Activated CD8-positive, alpha-beta T cell treated with anti-CD3 and anti-CD28 coated beads, Interleukin-2, amount 10 ng/mL, durations not matched to agents 7 days and 5 days (primary cell): ENCODE results near the gene C6orf58. TPM values are rescaled to one million over a fixed set of nuclear protein-coding genes. Genes with fewer than 3 reads are reported as not detected.
"Not testable (repeated sequence)": the region's sequence is repeated elsewhere in the genome, so short reads cannot be mapped to it uniquely, and the experiment has no call there.

Source experiments
- ATAC-seq: fragments of 150-1000 bp; cut with Tn5 transposase; one replicate; pipeline ENCODE4 v1.10.0; 2021; ENCODE audit warnings: moderate library complexity
- CTCF ChIA-PET: fragments of 350-600 bp; sonication (Branson Sonifier 250); formaldehyde crosslinking; loops from one replicate; lab custom pipeline; 2021; ENCODE audit warnings: antibody characterized with exemption; lab: Charles Lee
- POLR2A ChIA-PET: fragments of 350-600 bp; sonication (Branson Sonifier 250); formaldehyde crosslinking; loops from one replicate; lab custom pipeline; 2021; ENCODE audit warnings: antibody characterized with exemption; lab: Charles Lee
- DNase-seq: peaks from one replicate; pipeline ENCODE4 v3.0.0-alpha.2; 2020
- H3K27ac Mint-ChIP-seq: one replicate; pipeline ENCODE4 v1.8.0; 2021; ENCODE audit warnings: mild to moderate bottlenecking, mixed read lengths
- H3K27me3 Mint-ChIP-seq: one replicate; pipeline ENCODE4 v1.8.0; 2021; ENCODE audit warnings: low read depth, mixed read lengths
- H3K36me3 Mint-ChIP-seq: one replicate; pipeline ENCODE4 v1.8.0; 2021; ENCODE audit warnings: low read depth, mixed read lengths
- H3K4me1 Mint-ChIP-seq: one replicate; pipeline ENCODE4 v1.8.0; 2021; ENCODE audit warnings: low read depth, mixed read lengths
- H3K4me3 Mint-ChIP-seq: one replicate; pipeline ENCODE4 v1.8.0; 2021; ENCODE audit warnings: mild to moderate bottlenecking, mixed read lengths
- H3K9me3 Mint-ChIP-seq: one replicate; pipeline ENCODE4 v1.8.0; 2022; ENCODE audit warnings: mixed read lengths; ENCODE audit not compliant: insufficient read depth
- total RNA-seq, 2 experiments: library from RNA; stranded (reverse); gene quantifications; one replicate each; pipeline ENCODE4 v1.2.3, GENCODE V29; 2021

The C6orf58 gene
- total RNA-seq, 2 experiments from 2014 or later: not detected

GRCh38 chr6:127592964-127593363 is 16.0 kb downstream of the C6orf58 start:
- H3K36me3 Mint-ChIP-seq: no peaks in the 10 kb centered on the region
- no peak overlapping the region for H3K4me3 Mint-ChIP-seq
- ChIA-PET POLR2A (interaction anchor here (0.6 to 1.0 kb wide), 2 partner anchors 8 to 108 kb away, joined by 3 read pairs; no protein-coding TSS in a partner anchor), CTCF (no interaction called here)
- no peak overlapping the region for H3K27ac Mint-ChIP-seq
- no peaks in the 10 kb centered on the region for H3K4me1 Mint-ChIP-seq
- peaks cover 9% of the 10 kb centered on the region for H3K27me3 Mint-ChIP-seq
- H3K9me3 Mint-ChIP-seq: no peaks in the 10 kb centered on the region
- no peak for DNase-seq
- no peak for ATAC-seq

GRCh38 chr6:127593456-127593855 is 16.5 kb downstream of the C6orf58 start:
- not testable (repeated sequence) for ATAC-seq

GRCh38 chr6:127606131-127606562 is 29.2 kb downstream of the C6orf58 start:
- ATAC-seq (peak; percentile 15), DNase-seq (no peak)
- POLR2A ChIA-PET: interaction anchor here (0.5 kb wide), 1 partner anchor 125 kb away, joined by 3 read pairs; no protein-coding TSS in a partner anchor
- Mint-ChIP-seq H3K27ac (no peak overlapping the region), H3K36me3 (no peaks in the 10 kb centered on the region), H3K4me1 (no peaks in the 10 kb centered on the region), H3K9me3 (no peaks in the 10 kb centered on the region), H3K4me3 (no peak overlapping the region), H3K27me3 (peaks cover 11% of the 10 kb centered on the region)
- CTCF ChIA-PET: interaction anchor here (0.9 to 1.1 kb wide), 2 partner anchors 20 to 1755 kb away, joined by 3 to 4 read pairs; no protein-coding TSS in a partner anchor

More at GRCh38 chr6:127593456-127593855, 16.5 kb downstream of the C6orf58 start:
- H3K4me1 Mint-ChIP-seq, H3K27ac Mint-ChIP-seq, H3K4me3 Mint-ChIP-seq, H3K9me3 Mint-ChIP-seq, H3K36me3 Mint-ChIP-seq, CTCF ChIA-PET, H3K27me3 Mint-ChIP-seq, DNase-seq: not testable (repeated sequence)
- POLR2A ChIA-PET: interaction anchor here (1.0 kb wide), 1 partner anchor 109 kb away, joined by 3 read pairs; no protein-coding TSS in a partner anchor

GRCh38 chr6:127608554-127609270 is 31.7 kb downstream of the C6orf58 start:
- CTCF ChIA-PET: interaction anchor here (1.1 kb wide), 1 partner anchor 33 kb away, joined by 4 read pairs; no protein-coding TSS in a partner anchor

GRCh38 chr6:127618729-127619128 is 41.8 kb downstream of the C6orf58 start:
- H3K4me3 Mint-ChIP-seq: no peak overlapping the region
- CTCF ChIA-PET: interaction anchor here (1.0 kb wide), 1 partner anchor 102 kb away, joined by 3 read pairs; no protein-coding TSS in a partner anchor
- H3K36me3 Mint-ChIP-seq: no peaks in the 10 kb centered on the region
- DNase-seq (no peak), ATAC-seq (no peak)
- POLR2A ChIA-PET: no interaction called here
- no peaks in the 10 kb centered on the region for H3K4me1 Mint-ChIP-seq
- no peaks in the 10 kb centered on the region for H3K27me3 Mint-ChIP-seq
- H3K9me3 Mint-ChIP-seq: no peaks in the 10 kb centered on the region
- no peak overlapping the region for H3K27ac Mint-ChIP-seq

More at GRCh38 chr6:127608554-127609270, 31.7 kb downstream of the C6orf58 start:
- H3K27me3 Mint-ChIP-seq: peaks cover under 1% of the 10 kb centered on the region
- no peaks in the 10 kb centered on the region for H3K36me3 Mint-ChIP-seq
- no peaks in the 10 kb centered on the region for H3K4me1 Mint-ChIP-seq
- ATAC-seq: no peak
- no peak overlapping the region for H3K4me3 Mint-ChIP-seq
- H3K9me3 Mint-ChIP-seq: no peaks in the 10 kb centered on the region
- no peak for DNase-seq
- POLR2A ChIA-PET: no interaction called here
- H3K27ac Mint-ChIP-seq: no peak overlapping the region

- Mint-ChIP-seq H3K4me3 (no peak overlapping the region), H3K4me1 (no peaks in the 10 kb centered on the region), H3K27ac (no peak overlapping the region), H3K36me3 (no peaks in the 10 kb centered on the region), H3K9me3 (no peaks in the 10 kb centered on the region), H3K27me3 (no peaks in the 10 kb centered on the region)
- DNase-seq (no peak), ATAC-seq (no peak)
- CTCF ChIA-PET: no interaction called here
- POLR2A ChIA-PET: no interaction called here
These were observed 53.8 kb downstream of the C6orf58 start for GRCh38 chr6:127630800-127631199.

GRCh38 chr6:127634178-127634577 is 57.2 kb downstream of the C6orf58 start:
- CTCF ChIA-PET: no interaction called here
- H3K4me3 Mint-ChIP-seq: no peak overlapping the region

GRCh38 chr6:127635091-127635490 is 58.1 kb downstream of the C6orf58 start:
- H3K36me3 Mint-ChIP-seq: no peaks in the 10 kb centered on the region
- H3K9me3 Mint-ChIP-seq: no peaks in the 10 kb centered on the region
- no peaks in the 10 kb centered on the region for H3K4me1 Mint-ChIP-seq
- ChIA-PET POLR2A (no interaction called here), CTCF (no interaction called here)
- H3K27me3 Mint-ChIP-seq: no peaks in the 10 kb centered on the region
- H3K27ac Mint-ChIP-seq: no peak overlapping the region
- ATAC-seq: no peak
- no peak overlapping the region for H3K4me3 Mint-ChIP-seq
- DNase-seq: no peak

More at GRCh38 chr6:127634178-127634577, 57.2 kb downstream of the C6orf58 start:
- ATAC-seq (no peak), DNase-seq (no peak)
- H3K36me3 Mint-ChIP-seq: no peaks in the 10 kb centered on the region
- no peaks in the 10 kb centered on the region for H3K4me1 Mint-ChIP-seq
- no peaks in the 10 kb centered on the region for H3K9me3 Mint-ChIP-seq
- POLR2A ChIA-PET: no interaction called here
- no peak overlapping the region for H3K27ac Mint-ChIP-seq
- H3K27me3 Mint-ChIP-seq: no peaks in the 10 kb centered on the region

- Mint-ChIP-seq H3K4me1 (no peaks in the 10 kb centered on the region), H3K36me3 (no peaks in the 10 kb centered on the region), H3K27me3 (peaks cover 3% of the 10 kb centered on the region), H3K27ac (no peak overlapping the region), H3K4me3 (no peak overlapping the region), H3K9me3 (no peaks in the 10 kb centered on the region)
- no peak for ATAC-seq
- no peak for DNase-seq
- POLR2A ChIA-PET: no interaction called here
- CTCF ChIA-PET: interaction anchor here (1.3 to 1.4 kb wide), 2 partner anchors 9 to 17 kb away, joined by 3 to 4 read pairs; no protein-coding TSS in a partner anchor
These were observed 60.9 kb downstream of the C6orf58 start for GRCh38 chr6:127637830-127638409.

Other genes starting within 250 kb of the C6orf58 start
- gene ECHDC1, start 233.6 kb upstream of the C6orf58 start, total RNA-seq: 10 to 100 TPM; 44.0 to 47.1 TPM
- 1 to 10 TPM; 2.6 to 3.1 TPM for gene KIAA0408, start 117.8 kb upstream of the C6orf58 start, total RNA-seq